A549 (cell line): Measurements from ENCODE around the gene SH3PXD2A. TPM values are rescaled to one million over a fixed set of nuclear protein-coding genes. Genes with fewer than 3 reads are reported as not detected.

ENCODE experiments used
- ATAC-seq, 2 experiments: fragments of 200-7000 bp in 1 of 2; fragments of >200 bp in 1 of 2; cut with Nextera tagmentation in 1 of 2; cut with Tn5 transposase in 1 of 2; 3 replicates each; pipeline versions ENCODE4 v1.8.0 to v1.9.1; 2018 to 2020; ENCODE audit warnings: mild to moderate bottlenecking in 1 of 2, moderate library complexity in 1 of 2
- CTCF ChIA-PET: fragments of 300-600 bp; sonication (Branson Sonifier 250); formaldehyde crosslinking; extraction: SDS; loops from one replicate; lab custom pipeline; 2021; ENCODE audit warnings: antibody characterized with exemption, inconsistent platforms; lab: Yijun Ruan, JAX
- POLR2A ChIA-PET: fragments of 350-600 bp; formaldehyde crosslinking; extraction: SDS; loops from one replicate; lab custom pipeline; 2021; ENCODE audit warnings: antibody characterized with exemption, inconsistent platforms; lab: Yijun Ruan, JAX
- DNase-seq, 2 experiments: peaks; one replicate each; pipeline versions ENCODE4 v3.0.0 to v3.0.0-alpha.2; 2011 to 2016; ENCODE audit warnings: low read depth in 1 of 2, low spot score in 1 of 2
- FAIRE-seq: peaks from 2 replicates; lab custom pipeline; 2011; peaks lifted over from hg19 to GRCh38; lab: Jason Lieb, UNC
- H3K27ac ChIP-seq, 2 experiments: fragments of >200 bp; sonication (Bioruptor Twin); formaldehyde crosslinking; 3 replicates each; pipeline ENCODE4 v1.5.1; 2016 to 2017
- H3K4me1 ChIP-seq: fragments of >200 bp; sonication (Bioruptor Twin); formaldehyde crosslinking; 3 replicates; pipeline ENCODE4 v1.6.1; 2016
- H3K4me2 ChIP-seq: fragments of >200 bp; sonication (Bioruptor Twin); formaldehyde crosslinking; 3 replicates; pipeline ENCODE4 v1.6.1; 2016
- H3K4me3 ChIP-seq: fragments of >200 bp; sonication (Bioruptor Twin); formaldehyde crosslinking; 3 replicates; pipeline ENCODE4 v1.5.1; 2016
- H3K9me3 ChIP-seq: fragments of >200 bp; sonication (Bioruptor Twin); formaldehyde crosslinking; 3 replicates; pipeline ENCODE4 v1.6.1; 2016
- BCL3 ChIP-seq: fragments of >200 bp; sonication (Bioruptor Twin); formaldehyde crosslinking; IDR thresholded peaks from 3 replicates; pipeline ENCODE4 v1.6.1; 2016
- BHLHE40 ChIP-seq: IDR thresholded peaks from 2 replicates; pipeline ENCODE4 v1.6.1; 2012; ENCODE audit warnings: low read depth, low read length, inconsistent platforms
- CHD2 ChIP-seq: fragments of 150-350 bp; IDR thresholded peaks from 2 replicates; pipeline ENCODE4 v1.6.1; 2014; ENCODE audit warnings: low read length; ENCODE audit not compliant: partially characterized antibody
- CTCF ChIP-seq: fragments of >200 bp; sonication (Bioruptor Twin); formaldehyde crosslinking; IDR thresholded peaks from 3 replicates; pipeline ENCODE4 v1.5.1; 2016
- ELK1 ChIP-seq: fragments of 150-350 bp; IDR thresholded peaks from 2 replicates; pipeline ENCODE4 v1.6.1; 2014; ENCODE audit warnings: low read depth, mild to moderate bottlenecking, low read length
- EP300 ChIP-seq, 2 experiments: fragments of >200 bp; sonication (Bioruptor Twin); formaldehyde crosslinking; IDR thresholded peaks; 2 replicates in 1 of 2; 3 replicates in 1 of 2; pipeline ENCODE4 v1.6.1; 2016 to 2017
- FOSL2 ChIP-seq, 2 experiments: fragments of 450-650 bp in 1 of 2; fragments of >200 bp in 1 of 2; sonication (Bioruptor Twin) in 1 of 2; formaldehyde crosslinking; IDR thresholded peaks; 2 replicates each; pipeline versions ENCODE4 v1.5.0 to v1.6.1; 2016 to 2020; ENCODE audit warnings: mild to moderate bottlenecking in 1 of 2, moderate library complexity in 1 of 2
- GATA3 ChIP-seq: IDR thresholded peaks from 2 replicates; pipeline ENCODE4 v1.6.1; 2012; ENCODE audit warnings: borderline replicate concordance
- HDAC2 ChIP-seq: fragments of 200-600 bp; sonication (generic); IDR thresholded peaks from 2 replicates; pipeline ENCODE4 v1.6.1; 2016
- HEYL ChIP-seq: fragments of 250-450 bp; sonication (Bioruptor Pico); IDR thresholded peaks from 2 replicates; pipeline ENCODE4 v1.8.0; 2021; ENCODE audit warnings: mild to moderate bottlenecking, moderate library complexity
- HOXA7 ChIP-seq: fragments of 250-450 bp; sonication (Bioruptor Pico); IDR thresholded peaks from 2 replicates; pipeline ENCODE4 v1.5.0; 2020; ENCODE audit warnings: mild to moderate bottlenecking, moderate library complexity
- JUNB ChIP-seq: fragments of >200 bp; sonication (Bioruptor Twin); formaldehyde crosslinking; IDR thresholded peaks from 2 replicates; pipeline ENCODE4 v1.6.1; 2016
- MAFK ChIP-seq: fragments of 450-650 bp; IDR thresholded peaks from 2 replicates; pipeline ENCODE4 v1.6.1; 2014; ENCODE audit not compliant: partially characterized antibody
- MAX ChIP-seq: IDR thresholded peaks from 2 replicates; pipeline ENCODE4 v1.6.1; 2012
- NFE2L2 ChIP-seq: fragments of 150-350 bp; conservative IDR thresholded peaks from 2 replicates; pipeline ENCODE4 v1.6.1; 2014; ENCODE audit warnings: low read length
- PBX3 ChIP-seq: IDR thresholded peaks from 2 replicates; pipeline ENCODE4 v1.6.1; 2012
- PHF8 ChIP-seq: fragments of 200-600 bp; sonication (generic); IDR thresholded peaks from 2 replicates; pipeline ENCODE4 v1.6.1; 2016; ENCODE audit warnings: low read depth, mild to moderate bottlenecking, antibody characterized with exemption, moderate library complexity, borderline replicate concordance
- POLR2A ChIP-seq: IDR thresholded peaks from 2 replicates; pipeline ENCODE4 v1.6.1; 2012; ENCODE audit warnings: mild to moderate bottlenecking, low read length
- RARB ChIP-seq: fragments of 250-450 bp; sonication (Bioruptor Pico); IDR thresholded peaks from 2 replicates; pipeline ENCODE4 v1.8.0; 2021; ENCODE audit warnings: mild to moderate bottlenecking, moderate library complexity
- RCOR1 ChIP-seq: fragments of 150-350 bp; IDR thresholded peaks from 2 replicates; pipeline ENCODE4 v1.6.1; 2014; ENCODE audit warnings: antibody characterized with exemption, low read length, low read depth
- TFCP2L1 ChIP-seq: fragments of 250-450 bp; sonication (Bioruptor Pico); IDR thresholded peaks from 2 replicates; pipeline ENCODE4 v1.5.0; 2021; ENCODE audit warnings: mild to moderate bottlenecking
- ZFP36 ChIP-seq: fragments of 450-650 bp; IDR thresholded peaks from 2 replicates; pipeline ENCODE4 v1.6.1; 2014; ENCODE audit warnings: borderline replicate concordance; ENCODE audit not compliant: partially characterized antibody
- WGBS: methylation state at CpG from one replicate; pipeline ENCODE4 v1.1.6; 2017; ENCODE audit errors: missing lambda C conversion rate; 5-methylcytosine and 5-hydroxymethylcytosine counted together
- polyA plus RNA-seq, 4 experiments: library from polyadenylated mRNA; depleted of rRNA in 3 of 4; stranded (reverse); fragments of >200 nt; fragmentation: RNase III in 1 of 4; extraction: RNeasy Plus Mini Kit Qiagen cat#74134 plus additional on column Dnase treatment in 1 of 4; gene quantifications; 2 replicates in 3 of 4; 3 replicates in 1 of 4; pipeline ENCODE4 v1.2.3, GENCODE V29; 2011 to 2017
- TF ChIP-seq, protein P1 (sequence below): fragments of 250-450 bp; sonication (Bioruptor Pico); IDR thresholded peaks from 2 replicates; pipeline ENCODE4 v1.5.0; 2020; ENCODE audit warnings: low read depth, mild to moderate bottlenecking, moderate library complexity
- TF ChIP-seq, protein P2 (sequence below): fragments of 200-600 bp; sonication (generic); IDR thresholded peaks from 2 replicates; pipeline ENCODE4 v1.6.1; 2016; ENCODE audit warnings: antibody characterized with exemption, mild to moderate bottlenecking, moderate library complexity

Gene SH3PXD2A
- polyA plus RNA-seq, 2 of the 4 experiments (the other 2 are of a cell fraction) = 2.4 to 3.9 TPM

DNA sequence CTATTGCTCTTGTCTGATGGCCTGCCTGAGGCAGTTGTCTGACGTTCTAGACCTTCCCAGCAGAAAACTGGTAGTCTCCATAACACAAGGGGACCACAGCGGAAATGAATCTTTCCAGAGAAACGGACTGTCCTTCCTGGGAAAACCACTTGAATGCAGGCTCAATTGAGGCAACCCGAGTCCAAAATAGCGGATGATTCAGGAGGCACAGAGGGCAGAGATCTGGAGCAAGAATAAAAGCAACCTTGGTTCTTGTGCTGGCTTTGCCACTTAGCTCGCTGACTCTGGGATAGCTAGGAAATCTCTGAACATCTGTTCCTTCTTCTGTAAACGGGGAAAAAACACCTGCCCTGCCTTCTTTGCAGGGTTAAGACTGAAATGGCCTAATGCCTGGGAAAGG lies 183.0 kb downstream of the SH3PXD2A start:
- no peak for ATAC-seq
- TF ChIP-seq POLR2A (no peak), BCL3 (no peak), ZFP36 (no peak), JUNB (no peak), HEYL (CRISPR knock-in tag) (no peak), CTCF (no peak), BHLHE40 (no peak), GATA3 (no peak)
- TF ChIP-seq, protein P1, sequence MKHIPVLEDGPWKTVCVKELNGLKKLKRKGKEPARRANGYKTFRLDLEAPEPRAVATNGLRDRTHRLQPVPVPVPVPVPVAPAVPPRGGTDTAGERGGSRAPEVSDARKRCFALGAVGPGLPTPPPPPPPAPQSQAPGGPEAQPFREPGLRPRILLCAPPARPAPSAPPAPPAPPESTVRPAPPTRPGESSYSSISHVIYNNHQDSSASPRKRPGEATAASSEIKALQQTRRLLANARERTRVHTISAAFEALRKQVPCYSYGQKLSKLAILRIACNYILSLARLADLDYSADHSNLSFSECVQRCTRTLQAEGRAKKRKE (CRISPR knock-in tag) = no peak
- TF ChIP-seq, protein P2, sequence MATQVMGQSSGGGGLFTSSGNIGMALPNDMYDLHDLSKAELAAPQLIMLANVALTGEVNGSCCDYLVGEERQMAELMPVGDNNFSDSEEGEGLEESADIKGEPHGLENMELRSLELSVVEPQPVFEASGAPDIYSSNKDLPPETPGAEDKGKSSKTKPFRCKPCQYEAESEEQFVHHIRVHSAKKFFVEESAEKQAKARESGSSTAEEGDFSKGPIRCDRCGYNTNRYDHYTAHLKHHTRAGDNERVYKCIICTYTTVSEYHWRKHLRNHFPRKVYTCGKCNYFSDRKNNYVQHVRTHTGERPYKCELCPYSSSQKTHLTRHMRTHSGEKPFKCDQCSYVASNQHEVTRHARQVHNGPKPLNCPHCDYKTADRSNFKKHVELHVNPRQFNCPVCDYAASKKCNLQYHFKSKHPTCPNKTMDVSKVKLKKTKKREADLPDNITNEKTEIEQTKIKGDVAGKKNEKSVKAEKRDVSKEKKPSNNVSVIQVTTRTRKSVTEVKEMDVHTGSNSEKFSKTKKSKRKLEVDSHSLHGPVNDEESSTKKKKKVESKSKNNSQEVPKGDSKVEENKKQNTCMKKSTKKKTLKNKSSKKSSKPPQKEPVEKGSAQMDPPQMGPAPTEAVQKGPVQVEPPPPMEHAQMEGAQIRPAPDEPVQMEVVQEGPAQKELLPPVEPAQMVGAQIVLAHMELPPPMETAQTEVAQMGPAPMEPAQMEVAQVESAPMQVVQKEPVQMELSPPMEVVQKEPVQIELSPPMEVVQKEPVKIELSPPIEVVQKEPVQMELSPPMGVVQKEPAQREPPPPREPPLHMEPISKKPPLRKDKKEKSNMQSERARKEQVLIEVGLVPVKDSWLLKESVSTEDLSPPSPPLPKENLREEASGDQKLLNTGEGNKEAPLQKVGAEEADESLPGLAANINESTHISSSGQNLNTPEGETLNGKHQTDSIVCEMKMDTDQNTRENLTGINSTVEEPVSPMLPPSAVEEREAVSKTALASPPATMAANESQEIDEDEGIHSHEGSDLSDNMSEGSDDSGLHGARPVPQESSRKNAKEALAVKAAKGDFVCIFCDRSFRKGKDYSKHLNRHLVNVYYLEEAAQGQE = no peak
- TF ChIP-seq, all 56 proteins: peak for 0
- ChIA-PET POLR2A (no interaction called here), CTCF (interaction anchor here (3.3 kb wide), 1 partner anchor 14 kb away, joined by 13 read pairs; no protein-coding TSS in a partner anchor)
- H3K4me2 ChIP-seq = no peak overlapping the region
- no peak for FAIRE-seq
- DNase-seq = no peak
- peaks cover 21% of the 10 kb centered on the region for H3K4me1 ChIP-seq
- 77% methylated on average over 7 of the region's 7 CpGs for WGBS
- H3K4me3 ChIP-seq = no peak overlapping the region
- no peaks in the 10 kb centered on the region for H3K9me3 ChIP-seq
- H3K27ac ChIP-seq = no peak overlapping the region

GRCh38 chr10:103671126-103671895 lies 184.1 kb downstream of the SH3PXD2A start:
- ATAC-seq (no peak), FAIRE-seq (no peak), DNase-seq (no peak)
- H3K4me1 ChIP-seq = peaks cover 13% of the 10 kb centered on the region
- H3K9me3 ChIP-seq = no peaks in the 10 kb centered on the region
- ChIA-PET CTCF (interaction anchor here (3.3 kb wide), 1 partner anchor 15 kb away, joined by 13 read pairs; no protein-coding TSS in a partner anchor), POLR2A (no interaction called here)
- H3K4me3 ChIP-seq = no peak overlapping the region
- no peak overlapping the region for H3K27ac ChIP-seq
- no peak overlapping the region for H3K4me2 ChIP-seq
- WGBS = 91% methylated on average over 8 of the region's 10 CpGs
- TF ChIP-seq CHD2 = no peak
- no peak for TF ChIP-seq EP300 (IDR thresholded peaks at IDR 0.05)
- TF ChIP-seq NFE2L2 = no peak
- no peak for TF ChIP-seq ELK1
- no peak for TF ChIP-seq HOXA7
- no peak for TF ChIP-seq HDAC2
- TF ChIP-seq BHLHE40 = no peak
- TF ChIP-seq RARB (CRISPR knock-in tag) = no peak
- no peak for TF ChIP-seq PBX3
- no peak for TF ChIP-seq GATA3
- TF ChIP-seq BCL3 = no peak
- no peak for TF ChIP-seq PHF8
- TF ChIP-seq MAX = no peak
- no peak for TF ChIP-seq TFCP2L1 (CRISPR knock-in tag)
- no peak for TF ChIP-seq MAFK
- no peak for TF ChIP-seq FOSL2 (IDR thresholded peaks at IDR 0.05)
- TF ChIP-seq FOSL2 (CRISPR knock-in tag; IDR thresholded peaks at IDR 0.05) = no peak
- TF ChIP-seq JUNB = no peak
- TF ChIP-seq RCOR1 = no peak
